ENCODE data around the gene IPMK.

- TF ChIP-seq POLR2A (IDR thresholded peaks at IDR 0.05) (no peak), CTCF (IDR thresholded peaks at IDR 0.05) (no peak), EP300 (IDR thresholded peaks at IDR 0.05) (no peak)
These were observed 1.5 kb downstream of the IPMK start for GRCh38 chr10:58266003-58266825.

All from ovary (tissue), 3 donors.